HG03442 (cell line): ENCODE measurements around the gene POSTN.
"Not testable (repeated sequence)": the region's sequence is repeated elsewhere in the genome, so short reads cannot be mapped to it uniquely, and the experiment has no call there.

Experiments used
- ATAC-seq: cut with Tn5 transposase; IDR thresholded peaks from one replicate; pipeline ENCODE4 v1.9.1; 2021; ENCODE audit warnings: mild to moderate bottlenecking, moderate library complexity; ENCODE audit not compliant: unreplicated experiment

POSTN gene

GRCh38 chr13:37596805-37597204, 1.8 kb downstream of the POSTN start:
- no peak for ATAC-seq

- ATAC-seq: no peak
Measured at GRCh38 chr13:37595162-37595561, 3.4 kb downstream of the POSTN start.

- ATAC-seq: no peak
Measured at GRCh38 chr13:37594550-37594949, 4.0 kb downstream of the POSTN start.

- not testable (repeated sequence) for ATAC-seq
Measured at GRCh38 chr13:37589381-37589780, 9.2 kb downstream of the POSTN start.

GRCh38 chr13:37587236-37587635, 11.3 kb downstream of the POSTN start:
- ATAC-seq: no peak

GRCh38 chr13:37586164-37586563, 12.4 kb downstream of the POSTN start:
- no peak for ATAC-seq

GRCh38 chr13:37585541-37585940, 13.0 kb downstream of the POSTN start:
- no peak for ATAC-seq

GRCh38 chr13:37576601-37577000, 22.0 kb downstream of the POSTN start:
- ATAC-seq: no peak

GRCh38 chr13:37565425-37565824, 33.1 kb downstream of the POSTN start:
- no peak for ATAC-seq

GRCh38 chr13:37561031-37561430, 37.5 kb downstream of the POSTN start:
- ATAC-seq: no peak

GRCh38 chr13:37560526-37560925, 38.0 kb downstream of the POSTN start:
- ATAC-seq: no peak

- not testable (repeated sequence) for ATAC-seq
Measured at GRCh38 chr13:37558766-37559165, 39.8 kb downstream of the POSTN start.

- no peak for ATAC-seq
Measured at GRCh38 chr13:37546087-37546486, 52.5 kb downstream of the POSTN start.

GRCh38 chr13:37544995-37545394, 53.6 kb downstream of the POSTN start:
- no peak for ATAC-seq

- no peak for ATAC-seq
Measured at GRCh38 chr13:37539976-37540605, 58.5 kb downstream of the POSTN start.

GRCh38 chr13:37539170-37539569, 59.4 kb downstream of the POSTN start:
- no peak for ATAC-seq

GRCh38 chr13:37535501-37535900, 63.1 kb downstream of the POSTN start:
- no peak for ATAC-seq

- no peak for ATAC-seq
Measured at GRCh38 chr13:37534676-37535075, 63.9 kb downstream of the POSTN start.

GRCh38 chr13:37534181-37534580, 64.4 kb downstream of the POSTN start:
- no peak for ATAC-seq

GRCh38 chr13:37531049-37531448, 67.5 kb downstream of the POSTN start:
- ATAC-seq: no peak

- no peak for ATAC-seq
Measured at GRCh38 chr13:37529751-37530385, 68.7 kb downstream of the POSTN start.

GRCh38 chr13:37526710-37527473, 71.7 kb downstream of the POSTN start:
- no peak for ATAC-seq
